COR-L47 (cell line): ENCODE results near the gene SRPK3.
"Not testable (repeated sequence)": the region's sequence is repeated elsewhere in the genome, so short reads cannot be mapped to it uniquely, and the experiment has no call there.

Experiments used
- DNase-seq: peaks from one replicate; lab custom pipeline; 2025; lab: John Stamatoyannopoulos, UW

The SRPK3 gene

GRCh38 chrX:153807976-153808375 is 27.1 kb downstream of the SRPK3 start:
- DNase-seq, result no peak

GRCh38 chrX:153812220-153812619 is 31.4 kb downstream of the SRPK3 start:
- DNase-seq, result no peak

GRCh38 chrX:153813161-153813560 is 32.3 kb downstream of the SRPK3 start:
- no peak for DNase-seq

GRCh38 chrX:153814591-153815315 is 33.9 kb downstream of the SRPK3 start:
- no peak for DNase-seq

- DNase-seq, result no peak
Measured at GRCh38 chrX:153816831-153817690, 36.2 kb downstream of the SRPK3 start.

GRCh38 chrX:153818064-153818463 is 37.2 kb downstream of the SRPK3 start:
- not testable (repeated sequence) for DNase-seq

- DNase-seq, result peak; percentile 15
Measured at GRCh38 chrX:153818571-153819383, 37.9 kb downstream of the SRPK3 start.

- no peak for DNase-seq
Measured at GRCh38 chrX:153819384-153820040, 38.7 kb downstream of the SRPK3 start.

- peak; percentile 32 for DNase-seq
Measured at GRCh38 chrX:153820601-153821000, 39.8 kb downstream of the SRPK3 start.

GRCh38 chrX:153821066-153821465 is 40.2 kb downstream of the SRPK3 start:
- no peak for DNase-seq

GRCh38 chrX:153824348-153824747 is 43.5 kb downstream of the SRPK3 start:
- DNase-seq, result no peak

GRCh38 chrX:153825042-153825441 is 44.2 kb downstream of the SRPK3 start:
- no peak for DNase-seq

GRCh38 chrX:153827016-153827415 is 46.2 kb downstream of the SRPK3 start:
- no peak for DNase-seq

GRCh38 chrX:153827903-153828302 is 47.1 kb downstream of the SRPK3 start:
- no peak for DNase-seq

GRCh38 chrX:153828308-153828707 is 47.5 kb downstream of the SRPK3 start:
- no peak for DNase-seq

- no peak for DNase-seq
Measured at GRCh38 chrX:153828723-153829548, 48.1 kb downstream of the SRPK3 start.

GRCh38 chrX:153829549-153829798 is 48.6 kb downstream of the SRPK3 start:
- no peak for DNase-seq

- no peak for DNase-seq
Measured at GRCh38 chrX:153829799-153830639, 49.2 kb downstream of the SRPK3 start, which contains the start of gene PDZD4. Gene PDZD4 (minus strand): TSS chrX:153830544. CDS start chrX:153830298, 246 bp downstream.

- no peak for DNase-seq
Measured at GRCh38 chrX:153830640-153831428, 50.0 kb downstream of the SRPK3 start.
